H9 (cell line): Measurements from ENCODE around the gene FOS. TPM values are rescaled to one million over a fixed set of nuclear protein-coding genes. Genes with fewer than 3 reads are reported as not detected.
"Not testable (repeated sequence)": the region's sequence is repeated elsewhere in the genome, so short reads cannot be mapped to it uniquely, and the experiment has no call there.

Source experiments
- DNase-seq: peaks from one replicate; pipeline ENCODE4 v3.0.0-alpha.2; 2017
- H2AFZ ChIP-seq: one replicate; pipeline ENCODE4 v1.6.1; 2013; ENCODE audit warnings: mild to moderate bottlenecking, low read length, control low read depth, moderate library complexity
- H2AK5ac ChIP-seq: 2 replicates; pipeline ENCODE4 v1.6.1; 2013; ENCODE audit warnings: low read length, control low read depth, mixed read lengths; ENCODE audit not compliant: insufficient read length
- H2BK120ac ChIP-seq: one replicate; pipeline ENCODE4 v1.6.1; 2013; ENCODE audit warnings: low read depth, mild to moderate bottlenecking, low read length, control low read depth, inconsistent platforms; ENCODE audit not compliant: poor library complexity, severe bottlenecking
- H2BK12ac ChIP-seq: 2 replicates; pipeline ENCODE4 v1.6.1; 2013; ENCODE audit warnings: low read length, control low read depth, mixed read lengths, low read depth; ENCODE audit not compliant: insufficient read length
- H2BK15ac ChIP-seq: 2 replicates; pipeline ENCODE4 v1.6.1; 2013; ENCODE audit warnings: low read depth, low read length, control low read depth
- H2BK20ac ChIP-seq: one replicate; pipeline ENCODE4 v1.6.1; 2013; ENCODE audit warnings: low read depth, mild to moderate bottlenecking, low read length, control low read depth, inconsistent platforms; ENCODE audit not compliant: poor library complexity, severe bottlenecking
- H2BK5ac ChIP-seq: 2 replicates; pipeline ENCODE4 v1.6.1; 2013; ENCODE audit warnings: low read length, control low read depth, mixed read lengths; ENCODE audit not compliant: insufficient read length
- H3K14ac ChIP-seq: 2 replicates; pipeline ENCODE4 v1.6.1; 2013; ENCODE audit warnings: low read length, control low read depth; ENCODE audit not compliant: insufficient read depth
- H3K18ac ChIP-seq: 2 replicates; pipeline ENCODE4 v1.6.1; 2013; ENCODE audit warnings: low read depth, mild to moderate bottlenecking, mixed read lengths, low read length, control low read depth; ENCODE audit not compliant: insufficient read length
- H3K23ac ChIP-seq: 2 replicates; pipeline ENCODE4 v1.6.1; 2013; ENCODE audit warnings: low read length, control low read depth, mixed read lengths, low read depth; ENCODE audit not compliant: insufficient read length
- H3K23me2 ChIP-seq: 2 replicates; pipeline ENCODE4 v1.6.1; 2013; ENCODE audit warnings: low read depth, mild to moderate bottlenecking, mixed read lengths, low read length, control low read depth; ENCODE audit not compliant: insufficient read length, poor library complexity, severe bottlenecking
- H3K27ac ChIP-seq: 2 replicates; pipeline ENCODE4 v1.5.1; 2013; ENCODE audit warnings: low read length, control low read depth, mixed read lengths, low read depth; ENCODE audit not compliant: insufficient read length
- H3K27me3 ChIP-seq: 2 replicates; pipeline ENCODE4 v1.6.1; 2013; ENCODE audit warnings: low read length, control low read depth, inconsistent platforms; ENCODE audit not compliant: insufficient read depth
- H3K4ac ChIP-seq: 2 replicates; pipeline ENCODE4 v1.6.1; 2013; ENCODE audit warnings: low read depth, mild to moderate bottlenecking, control low read depth, inconsistent platforms, low read length, moderate library complexity
- H3K4me1 ChIP-seq: 2 replicates; pipeline ENCODE4 v1.6.1; 2013; ENCODE audit warnings: low read length, control low read depth, inconsistent platforms; ENCODE audit not compliant: insufficient read depth
- H3K4me2 ChIP-seq: 2 replicates; pipeline ENCODE4 v1.6.1; 2013; ENCODE audit warnings: low read length, control low read depth, mixed read lengths; ENCODE audit not compliant: insufficient read length, insufficient read depth
- H3K56ac ChIP-seq: 2 replicates; pipeline ENCODE4 v1.6.1; 2013; ENCODE audit warnings: low read depth, mild to moderate bottlenecking, mixed read lengths, low read length, control low read depth; ENCODE audit not compliant: insufficient read length
- H3K79me1 ChIP-seq: 2 replicates; pipeline ENCODE4 v1.6.1; 2013; ENCODE audit warnings: low read depth, mild to moderate bottlenecking, moderate library complexity, low read length, control low read depth, inconsistent platforms; ENCODE audit not compliant: insufficient read depth, poor library complexity, severe bottlenecking
- H3K79me2 ChIP-seq: 2 replicates; pipeline ENCODE4 v1.6.1; 2013; ENCODE audit warnings: low read length, control low read depth, inconsistent platforms; ENCODE audit not compliant: insufficient read depth
- H3K9ac ChIP-seq: 2 replicates; pipeline ENCODE4 v1.6.1; 2013; ENCODE audit warnings: low read length, control low read depth, mixed read lengths; ENCODE audit not compliant: insufficient read length; ENCODE audit errors: extremely low read depth
- H3K9me3 ChIP-seq: one replicate; pipeline ENCODE4 v1.6.1; 2013; ENCODE audit warnings: low read depth, low read length, inconsistent platforms; ENCODE audit not compliant: control insufficient read depth
- H3T11ph ChIP-seq: one replicate; pipeline ENCODE4 v1.6.1; 2013; ENCODE audit warnings: mild to moderate bottlenecking, low read length, control low read depth, inconsistent platforms
- H4K20me1 ChIP-seq: one replicate; pipeline ENCODE4 v1.6.1; 2013; ENCODE audit not compliant: control insufficient read depth, insufficient read length, insufficient read depth
- H4K5ac ChIP-seq: 2 replicates; pipeline ENCODE4 v1.6.1; 2013; ENCODE audit warnings: low read depth, mild to moderate bottlenecking, mixed read lengths, low read length, control low read depth; ENCODE audit not compliant: insufficient read length
- H4K8ac ChIP-seq: replicated peaks from 2 replicates; pipeline ENCODE4 v1.6.1; 2013; ENCODE audit warnings: low read length, control low read depth, mixed read lengths, low read depth; ENCODE audit not compliant: insufficient read length
- H4K91ac ChIP-seq: 2 replicates; pipeline ENCODE4 v1.6.1; 2013; ENCODE audit warnings: low read depth, mild to moderate bottlenecking, moderate library complexity, mixed read lengths, low read length, control low read depth; ENCODE audit not compliant: insufficient read length
- H3K27ac Mint-ChIP-seq, 3 experiments: 2 replicates in 2 of 3; 3 replicates in 1 of 3; pipeline ENCODE4 v1.8.0; 2020 to 2021; ENCODE audit warnings: mixed read lengths in 3 of 3, mild to moderate bottlenecking in 1 of 3, moderate library complexity in 1 of 3
- H3K27me3 Mint-ChIP-seq: 2 replicates; pipeline ENCODE4 v1.8.0; 2021; ENCODE audit warnings: low read depth, mild to moderate bottlenecking, moderate library complexity, mixed read lengths
- H3K36me3 Mint-ChIP-seq, 3 experiments: 2 replicates in 2 of 3; 3 replicates in 1 of 3; pipeline ENCODE4 v1.8.0; 2020 to 2021; ENCODE audit warnings: low read depth in 3 of 3, mixed read lengths in 3 of 3; ENCODE audit not compliant: insufficient read depth in 1 of 3
- H3K4me1 Mint-ChIP-seq, 2 experiments: 2 replicates each; pipeline ENCODE4 v1.8.0; 2020; ENCODE audit warnings: mixed read lengths in 2 of 2
- H3K4me3 Mint-ChIP-seq, 2 experiments: 2 replicates in 1 of 2; 3 replicates in 1 of 2; pipeline ENCODE4 v1.8.0; 2020 to 2021; ENCODE audit warnings: mild to moderate bottlenecking in 2 of 2, mixed read lengths in 2 of 2, moderate library complexity in 1 of 2
- H3K9me3 Mint-ChIP-seq, 2 experiments: 2 replicates in 1 of 2; 3 replicates in 1 of 2; pipeline ENCODE4 v1.8.0; 2020; ENCODE audit warnings: mild to moderate bottlenecking in 2 of 2, mixed read lengths in 2 of 2, moderate library complexity in 1 of 2
- CTCF ChIP-seq: fragments of 200-600 bp; sonication (generic); conservative IDR thresholded peaks from 3 replicates; pipeline ENCODE4 v1.8.0; 2021; ENCODE audit warnings: antibody characterized with exemption, mild to moderate bottlenecking
- WGBS: extraction: QIAGEN DNeasy Blood & Tissue Kit; methylation state at CpG from one replicate; pipeline ENCODE4 v1.1.7; 2013; ENCODE audit warnings: missing lambda C conversion rate, low lambda C conversion rate, mixed read lengths; ENCODE audit not compliant: insufficient read length; ENCODE audit errors: extremely low coverage; 5-methylcytosine and 5-hydroxymethylcytosine counted together
- total RNA-seq: library from RNA; stranded (reverse); gene quantifications from 2 replicates; pipeline ENCODE4 v1.2.1, GENCODE V29; 2021

FOS gene
- total RNA-seq, 1 experiment from 2014 or later: 33.9 TPM

GRCh38 chr14:75282170-75282554 lies 3.5 kb downstream of the FOS start:
- Histone ChIP-seq H3K4me1 (peaks cover 3% of the 10 kb centered on the region; the same call in 1 of the 2 replicates), H2AFZ (no peak overlapping the region), H4K8ac (no peak overlapping the region), H3K56ac (no peak overlapping the region), H4K91ac (no peak overlapping the region), H4K5ac (no peak overlapping the region), H3T11ph (no peak overlapping the region), H2BK15ac (no peak overlapping the region), H3K79me2 (no peaks in the 10 kb centered on the region), H3K9me3 (no peaks in the 10 kb centered on the region), H2BK20ac (no peak overlapping the region), H2BK12ac (no peak overlapping the region), H3K23me2 (peaks cover 25% of the 10 kb centered on the region), H3K4me2 (no peak overlapping the region), H2BK120ac (no peak overlapping the region), H3K27ac (no peak overlapping the region), H3K27me3 (no peaks in the 10 kb centered on the region; the same call in 1 of the 2 replicates), H3K4ac (no peak overlapping the region), H4K20me1 (no peaks in the 10 kb centered on the region), H2AK5ac (no peak overlapping the region), H3K79me1 (no peaks in the 10 kb centered on the region), H3K9ac (no peak overlapping the region), H3K14ac (no peak overlapping the region), H3K18ac (no peak overlapping the region), H3K23ac (no peak overlapping the region), H2BK5ac (no peak overlapping the region)
- Mint-ChIP-seq H3K27ac (no peak overlapping the region), H3K27me3 (peaks cover 30% of the 10 kb centered on the region), H3K4me1 (peaks cover 31 to 42% of the 10 kb centered on the region in 2 experiments), H3K4me3 (peak overlapping the region in 1 of 2 experiments; percentile 53; a peak in 1 of 5 replicates), H3K36me3 (peaks cover 17 to 30% (median 28%) of the 10 kb centered on the region in 3 experiments), H3K9me3 (peaks cover 0 to 3% of the 10 kb centered on the region in 2 experiments; a peak in 2 of 5 replicates)
- no peak for TF ChIP-seq CTCF
- DNase-seq: no peak
- no CpG with 5 or more reads among the region's 4 CpGs for WGBS

GRCh38 chr14:75282555-75283161 lies 4.0 kb downstream of the FOS start:
- not testable (repeated sequence) for H3K27ac Mint-ChIP-seq, H2AK5ac ChIP-seq, H3K9me3 ChIP-seq, H2BK20ac ChIP-seq, H4K20me1 ChIP-seq, H3K23ac ChIP-seq, H4K91ac ChIP-seq, H4K8ac ChIP-seq, H3K4ac ChIP-seq, H2BK120ac ChIP-seq, H3K56ac ChIP-seq, H3T11ph ChIP-seq, H3K27ac ChIP-seq, H3K27me3 ChIP-seq, H3K9me3 Mint-ChIP-seq, H3K4me1 ChIP-seq, H3K14ac ChIP-seq, H2BK15ac ChIP-seq, H3K4me3 Mint-ChIP-seq, H3K9ac ChIP-seq, H2AFZ ChIP-seq, H3K4me2 ChIP-seq, H3K79me2 ChIP-seq, H3K18ac ChIP-seq, H3K79me1 ChIP-seq, H4K5ac ChIP-seq, DNase-seq, H2BK12ac ChIP-seq, H2BK5ac ChIP-seq
- H3K27me3 Mint-ChIP-seq: peaks cover 27% of the 10 kb centered on the region
- peaks cover 33 to 44% of the 10 kb centered on the region in 2 experiments for H3K4me1 Mint-ChIP-seq
- peaks cover 20% of the 10 kb centered on the region for H3K23me2 ChIP-seq
- H3K36me3 Mint-ChIP-seq: peaks cover 17 to 30% (median 28%) of the 10 kb centered on the region in 3 experiments
- WGBS: no CpG with 5 or more reads among the region's 18 CpGs
